Caki2 (cell line): ENCODE results near the gene ELMO1. TPM values are rescaled to one million over a fixed set of nuclear protein-coding genes. Genes with fewer than 3 reads are reported as not detected.

Source experiments
- DNase-seq: peaks from one replicate; pipeline ENCODE4 v3.0.0-alpha.2; 2015; ENCODE audit warnings: low read depth
- in situ Hi-C: cut with HindIII; loops from 2 replicates; pipeline ENCODE4 v1.10.0; 2016; ENCODE audit warnings: low sequenced_read_pairs, low pct_unique_long_range_greater_than_20kb, mixed read lengths
- total RNA-seq: library from RNA; depleted of rRNA; stranded (reverse); fragments of >200 nt; shearing (Covaris generic); gene quantifications from 2 replicates; pipeline ENCODE4 v1.2.3, GENCODE V29; 2014; ENCODE audit warnings: low replicate concordance

ELMO1 gene
- total RNA-seq, 1 experiment from 2014 or later = 0.03 TPM

DNA sequence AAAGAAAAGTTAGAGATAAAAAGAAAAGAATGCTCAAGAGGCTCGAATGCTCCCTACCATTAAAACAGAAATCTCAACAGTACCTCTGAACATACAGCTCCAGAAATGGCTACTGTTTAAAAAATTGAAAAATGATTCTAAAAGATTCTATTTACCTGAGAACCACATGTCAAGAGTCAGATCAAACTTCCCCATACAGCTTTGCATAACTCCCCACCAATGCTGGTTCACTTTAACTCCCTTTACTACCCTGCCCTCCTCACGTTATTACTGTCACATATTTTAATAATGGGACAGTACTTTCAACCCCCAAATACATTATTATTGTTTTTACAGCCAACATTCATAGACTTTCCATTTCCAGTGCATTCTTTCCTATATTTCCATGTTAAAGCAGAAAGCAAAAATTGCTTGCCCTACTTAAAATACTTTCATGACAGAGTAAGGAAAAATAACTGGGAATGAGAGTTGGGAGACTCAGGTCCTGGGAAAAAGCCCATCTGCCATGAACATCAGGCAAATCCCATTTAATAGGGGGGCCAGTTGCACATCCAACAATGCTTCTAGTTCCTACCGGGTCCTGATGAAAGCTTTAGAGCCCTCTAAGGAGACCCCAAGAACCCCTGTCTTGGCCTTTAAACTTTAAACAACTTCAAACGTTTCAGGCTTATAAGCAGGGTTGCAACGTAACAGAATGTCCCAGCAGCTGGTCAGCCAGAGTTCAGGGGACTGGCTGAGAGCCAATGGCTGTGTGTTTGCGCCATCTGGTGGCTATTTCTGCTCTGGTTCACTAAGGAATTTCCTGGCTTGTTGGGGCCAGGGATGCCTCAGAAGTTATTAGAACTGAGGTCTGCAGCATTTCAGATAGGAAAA is 247.4 kb downstream of the ELMO1 start:
- DNase-seq = peak; percentile 55
- in situ Hi-C loops = no loop called here

- DNase-seq = peak; percentile 38
- in situ Hi-C loops = no loop called here
These were observed 249.7 kb downstream of the ELMO1 start for GRCh38 chr7:37198906-37199485.

DNA sequence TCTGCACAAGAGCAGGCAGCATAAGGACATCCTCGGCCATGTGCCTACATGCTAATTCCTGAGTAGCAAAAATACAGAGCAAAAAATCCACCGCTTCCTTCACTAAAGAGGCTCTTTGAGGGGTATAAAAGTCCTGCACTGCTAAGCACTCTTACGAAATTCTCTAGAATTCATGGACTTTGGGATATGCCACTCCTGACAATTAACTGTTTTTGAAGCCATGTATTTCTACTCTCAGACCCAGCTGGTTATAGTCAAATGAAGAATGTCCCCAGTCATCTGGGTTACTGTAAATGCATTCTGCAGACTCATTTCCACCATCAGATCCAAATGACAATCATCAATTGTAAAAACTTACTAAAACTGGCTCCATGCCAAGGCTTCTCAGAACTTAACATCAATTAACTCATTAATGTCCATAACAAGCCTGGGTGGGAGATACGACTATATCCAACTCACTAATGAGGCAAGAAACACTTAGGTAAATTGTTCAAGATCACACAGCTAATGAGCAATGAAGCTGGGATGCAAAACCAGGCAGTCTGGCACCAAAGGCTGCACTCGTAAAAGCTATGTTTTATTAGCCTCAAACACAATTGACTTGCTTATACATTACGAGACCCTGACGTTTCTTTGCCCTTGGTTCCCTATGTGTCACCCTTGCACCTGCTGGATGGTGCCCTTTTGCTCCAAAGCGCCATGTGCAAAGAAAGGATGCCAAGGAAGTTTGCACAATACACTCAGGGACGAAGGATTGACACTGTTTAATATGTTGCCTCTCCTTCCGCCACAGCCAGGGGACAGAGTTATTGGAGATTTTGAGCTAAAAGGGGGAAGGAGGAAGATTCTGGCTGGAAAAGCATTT is 250.4 kb downstream of the ELMO1 start:
- DNase-seq = peak; percentile 12
- in situ Hi-C loops = no loop called here

DNA sequence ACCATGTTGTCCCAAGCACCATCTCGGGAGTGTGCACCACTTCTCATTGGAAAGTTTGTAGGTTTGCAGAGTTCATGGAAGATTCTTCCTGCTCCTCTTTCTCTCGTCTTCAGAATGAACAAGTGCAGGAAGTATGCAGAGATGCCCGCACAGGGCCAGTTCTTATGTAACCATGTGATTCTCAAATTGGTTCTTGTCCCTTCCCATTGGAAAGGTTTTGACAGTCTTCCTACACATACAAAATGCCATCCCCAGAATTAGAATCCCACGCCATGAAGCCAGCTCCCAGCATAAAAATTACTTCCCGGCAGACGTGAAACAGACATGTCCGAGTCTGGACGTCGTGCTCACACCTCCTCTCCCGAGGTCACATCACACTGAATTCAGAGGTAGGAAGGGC is 251.6 kb downstream of the ELMO1 start:
- in situ Hi-C loops = no loop called here
- DNase-seq = no peak

DNA sequence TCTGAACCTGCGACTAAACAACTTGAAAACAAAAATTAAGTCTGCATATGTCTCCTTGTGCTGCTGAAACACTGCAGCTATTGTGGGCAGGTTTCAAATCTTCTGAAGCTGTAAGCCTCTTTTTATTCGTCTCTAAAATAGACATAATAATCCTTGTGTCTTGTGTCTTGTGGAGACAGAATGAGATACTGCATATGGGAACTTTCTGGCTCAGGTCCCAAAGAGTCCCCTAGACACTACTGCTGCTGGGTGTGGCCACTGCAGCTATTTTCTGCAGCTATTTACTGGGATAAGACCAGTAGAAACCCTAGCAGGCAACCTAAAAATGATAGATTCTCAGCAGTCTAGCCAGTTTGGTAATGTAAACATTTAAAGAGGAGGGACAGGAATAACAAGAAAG is 252.0 kb downstream of the ELMO1 start:
- in situ Hi-C loops = no loop called here
- DNase-seq = no peak

- in situ Hi-C loops = no loop called here
- DNase-seq = no peak
These were observed 253.3 kb downstream of the ELMO1 start for GRCh38 chr7:37195388-37195787.

DNA sequence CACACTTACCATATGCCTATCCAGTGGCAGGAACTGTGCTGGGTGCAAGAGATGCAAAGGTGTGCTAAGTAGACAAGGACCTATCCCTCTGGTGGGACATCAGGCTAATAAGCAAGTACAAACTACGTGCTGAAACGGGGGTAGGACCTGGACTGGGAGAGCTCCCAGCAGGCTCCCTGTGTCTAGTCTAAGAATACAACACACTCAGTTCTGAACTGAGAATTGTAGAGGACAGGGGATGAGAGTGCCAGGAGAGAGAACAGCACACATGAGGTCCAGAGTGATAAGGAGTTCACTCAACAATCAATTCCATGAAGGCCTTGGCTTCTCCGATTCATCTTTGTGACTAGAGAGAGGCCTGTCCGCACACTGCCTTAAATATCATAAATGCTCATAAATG is 253.7 kb downstream of the ELMO1 start:
- in situ Hi-C loops = no loop called here
- no peak for DNase-seq

DNA sequence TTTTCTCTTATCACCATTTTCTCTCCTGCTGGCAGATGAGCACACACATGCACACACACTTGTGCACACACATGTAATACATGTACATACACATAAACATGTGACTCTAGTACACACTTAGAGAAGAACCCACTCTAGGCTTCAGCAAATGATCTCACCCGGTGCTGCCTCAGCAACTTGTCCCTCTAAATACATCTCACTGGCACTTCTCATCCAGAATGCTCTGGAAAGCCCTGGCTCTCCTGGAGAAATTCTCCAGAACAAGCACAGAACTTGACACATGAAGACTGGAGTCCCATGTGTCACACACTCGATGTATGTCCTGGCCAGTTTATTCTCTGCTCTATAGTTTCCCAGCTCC is 254.9 kb downstream of the ELMO1 start:
- DNase-seq = no peak
- in situ Hi-C loops = no loop called here

DNA sequence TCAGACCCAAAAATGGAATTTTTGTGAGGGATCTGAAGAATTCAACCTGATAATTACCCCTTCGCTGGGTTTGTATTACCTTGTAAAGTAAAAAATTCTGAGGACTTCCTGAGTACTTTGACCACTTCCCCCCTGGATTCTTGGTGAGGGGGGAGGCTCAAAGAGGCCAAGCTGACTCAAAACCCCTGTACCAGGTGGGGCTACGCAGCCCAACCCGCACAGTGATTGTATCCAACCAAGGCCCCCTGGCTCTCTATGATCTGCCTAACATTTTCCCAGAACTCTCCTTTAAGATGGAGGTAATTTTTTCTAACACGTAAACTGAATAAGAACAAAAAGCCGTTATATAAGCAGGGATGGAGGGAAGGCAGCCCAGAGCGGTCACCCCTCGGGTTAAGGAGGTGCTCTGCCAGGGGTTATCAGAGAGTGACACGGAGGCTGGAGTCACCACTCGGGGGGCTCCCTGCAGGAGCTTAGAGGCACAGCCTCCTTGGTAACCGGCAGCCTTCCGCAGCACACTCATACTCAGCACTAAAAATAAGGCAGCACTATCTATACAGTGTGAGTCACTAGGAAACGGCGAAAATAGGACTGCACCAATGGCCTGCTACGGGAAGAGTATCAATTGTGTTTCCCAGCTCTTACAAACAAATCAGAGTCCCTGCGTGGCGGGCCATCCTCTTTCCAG is 255.4 kb downstream of the ELMO1 start:
- in situ Hi-C loops = no loop called here

DNA sequence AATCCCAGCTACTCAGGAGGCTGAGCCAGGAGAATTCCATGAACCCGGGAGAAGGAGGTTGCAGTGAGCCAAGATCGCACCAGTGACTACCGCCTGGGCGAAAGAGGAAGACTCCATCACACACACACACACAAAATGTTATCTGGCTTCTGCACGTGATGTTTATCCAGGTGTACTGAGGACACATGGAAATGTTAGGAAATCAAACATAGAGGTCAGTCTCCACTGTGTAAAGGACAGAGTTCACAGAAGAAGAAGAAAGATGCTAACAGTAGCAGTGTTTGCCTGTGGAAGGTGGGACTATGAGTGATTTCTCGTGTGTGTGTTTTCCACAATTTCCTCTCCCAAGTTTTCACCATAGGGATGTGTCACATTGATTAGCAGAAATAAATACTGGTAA is 256.9 kb downstream of the ELMO1 start:
- in situ Hi-C loops = no loop called here
- no peak for DNase-seq

More for the DNA sequence above, 255.4 kb downstream of the ELMO1 start:
- no peak for DNase-seq

DNA sequence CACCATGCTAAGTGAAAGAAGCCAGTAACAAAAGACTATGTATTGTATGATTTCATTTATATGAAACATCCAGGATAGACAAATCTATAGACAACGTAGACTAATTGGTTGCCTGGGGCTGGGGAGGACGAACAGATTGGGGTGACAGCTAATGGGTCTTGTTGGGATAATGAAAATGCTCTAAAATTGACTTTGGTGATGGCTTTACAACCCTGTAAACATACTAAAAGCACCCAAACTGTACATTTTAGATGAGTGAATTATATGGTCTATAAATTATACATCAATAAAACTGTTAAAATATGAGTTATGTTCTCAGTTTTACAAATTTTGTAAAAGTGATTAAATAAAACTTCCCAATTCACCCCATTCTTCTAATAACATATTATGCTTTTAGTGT is 261.5 kb downstream of the ELMO1 start:
- in situ Hi-C loops = no loop called here
- DNase-seq = no peak

DNA sequence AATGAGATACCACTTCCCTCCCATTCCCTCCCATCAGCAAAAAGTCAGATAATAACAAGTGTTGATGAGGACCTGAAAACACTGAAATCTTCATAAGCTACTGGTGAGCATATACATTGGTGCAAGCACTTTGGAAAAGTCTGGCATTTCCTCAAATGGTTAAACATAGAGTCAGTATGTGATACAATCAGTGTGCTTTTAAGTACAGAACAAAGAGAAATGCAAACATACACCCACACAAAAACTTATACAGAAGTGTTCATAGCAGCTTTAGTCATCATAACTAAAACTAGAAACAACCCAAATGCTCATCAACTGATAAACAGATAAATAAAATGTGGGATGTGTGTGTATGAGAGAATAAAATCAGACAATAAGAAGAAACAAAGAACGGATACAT is 261.9 kb downstream of the ELMO1 start:
- in situ Hi-C loops = no loop called here
- DNase-seq = no peak

DNA sequence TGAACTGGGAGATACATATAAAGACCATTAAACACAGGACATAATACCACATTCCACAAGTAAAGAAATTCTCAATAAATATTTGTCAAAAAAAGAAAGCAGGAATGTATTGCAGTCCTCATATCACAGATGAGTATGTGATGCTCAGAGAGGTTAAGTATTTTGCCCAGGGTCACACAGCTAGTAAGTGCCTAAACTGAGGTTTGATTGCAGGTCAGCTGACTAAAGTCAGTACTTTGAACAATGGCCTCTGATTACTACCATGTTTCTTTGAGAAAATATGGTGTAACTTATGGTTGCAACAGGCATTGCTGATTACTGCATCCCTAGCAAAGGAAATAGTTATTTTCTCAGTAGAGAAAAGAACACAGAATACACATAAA is 267.1 kb downstream of the ELMO1 start:
- in situ Hi-C loops = no loop called here
- DNase-seq = no peak

DNA sequence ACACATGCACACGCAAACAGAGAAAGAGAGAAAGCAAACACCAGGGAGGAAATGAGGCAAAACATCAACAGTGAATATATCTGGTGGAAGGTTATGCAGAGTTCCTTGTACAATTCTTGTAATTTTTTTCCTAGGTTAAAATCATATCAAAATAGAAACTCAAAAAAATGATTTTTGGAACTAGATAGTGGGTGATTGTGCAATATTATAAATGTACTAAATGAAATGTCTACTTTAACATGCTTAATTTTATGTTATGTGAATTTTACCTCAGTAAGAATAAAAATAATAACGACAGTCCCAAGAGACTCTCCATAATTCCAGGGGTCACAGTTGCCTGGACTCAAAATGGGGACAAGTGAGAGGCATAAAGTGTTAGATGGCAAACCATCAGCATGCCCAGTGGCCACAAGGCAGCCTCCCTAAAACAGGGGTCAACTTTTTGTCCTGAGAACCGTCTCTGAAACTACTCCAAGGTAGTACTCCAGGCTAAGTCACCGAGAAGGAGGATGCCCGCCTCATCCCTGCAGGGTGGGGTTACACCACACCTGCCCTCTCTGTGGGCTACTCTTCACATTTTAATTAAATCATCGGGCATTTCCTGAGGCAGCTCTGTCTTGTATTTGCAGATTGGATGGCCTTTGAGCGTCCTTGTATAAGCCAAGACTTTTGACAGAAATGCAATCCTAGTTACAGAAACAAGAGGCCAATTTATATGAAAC is 267.7 kb downstream of the ELMO1 start:
- in situ Hi-C loops = no loop called here

GRCh38 chr7:37176079-37176478 is 272.6 kb downstream of the ELMO1 start:
- in situ Hi-C loops = no loop called here
- DNase-seq = no peak

More for the DNA sequence above, 267.7 kb downstream of the ELMO1 start:
- no peak for DNase-seq

DNA sequence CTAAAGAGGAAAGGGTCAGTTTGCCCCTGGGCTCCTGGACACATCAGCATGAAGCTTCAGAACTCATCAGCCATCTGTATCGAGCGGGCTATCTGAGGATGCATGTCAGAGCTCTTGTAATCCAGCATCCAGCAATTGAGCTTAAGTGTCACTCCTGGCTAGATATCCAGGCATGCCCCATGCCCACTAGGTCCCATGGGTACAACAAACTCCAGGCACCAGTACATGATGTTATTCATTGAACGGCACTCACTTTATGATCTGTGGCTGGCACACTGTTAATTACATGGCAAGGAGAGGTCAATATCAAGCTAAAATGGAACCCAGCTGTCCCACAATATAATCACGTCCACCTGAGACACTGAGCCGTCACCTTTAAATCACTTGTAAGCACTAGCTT is 274.2 kb downstream of the ELMO1 start:
- in situ Hi-C loops = no loop called here
- no peak for DNase-seq

DNA sequence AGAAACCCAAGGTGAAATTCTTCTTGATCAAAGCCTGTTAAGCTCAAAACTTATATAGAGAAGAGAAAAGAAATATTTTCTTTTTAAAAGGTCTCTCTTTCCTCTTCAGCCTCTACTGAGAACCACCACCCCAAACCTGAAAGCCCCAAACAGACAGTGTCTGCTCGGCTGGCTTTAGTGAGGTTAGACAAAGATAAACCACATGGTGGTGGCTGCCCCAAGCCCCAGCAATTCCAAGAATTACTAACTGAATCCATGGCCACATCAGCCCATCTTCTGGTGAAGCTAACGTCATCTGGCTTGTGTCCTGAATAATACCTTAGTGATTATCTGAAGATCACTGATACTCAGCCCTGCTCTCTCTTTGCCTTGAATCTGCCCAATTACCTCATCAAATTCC is 275.0 kb downstream of the ELMO1 start:
- DNase-seq = no peak
- in situ Hi-C loops = no loop called here

DNA sequence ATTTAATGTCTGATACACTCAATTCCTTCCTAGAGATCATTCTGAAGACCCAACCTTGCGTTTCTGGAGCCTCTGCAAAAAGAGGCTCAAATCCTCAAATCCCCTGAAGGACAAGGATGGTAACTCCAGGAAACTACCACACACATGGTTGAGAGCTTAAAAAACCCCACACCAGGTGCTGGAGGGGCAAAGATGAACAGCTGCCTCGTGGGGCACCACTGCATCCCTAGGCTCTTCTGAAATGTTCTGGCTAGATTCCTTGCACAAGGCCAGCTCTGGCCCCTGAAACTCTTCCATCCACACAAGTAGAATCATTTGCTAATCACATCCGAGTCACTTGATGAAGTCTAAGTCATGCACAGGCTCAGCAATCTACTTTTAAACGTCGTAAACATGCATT is 286.6 kb downstream of the ELMO1 start:
- in situ Hi-C loops = no loop called here
- DNase-seq = no peak
